GM19395 (cell line): Measurements from ENCODE around the gene GFY.

Experiments
- ATAC-seq: cut with Tn5 transposase; IDR thresholded peaks from one replicate; pipeline ENCODE4 v1.9.1; 2021; ENCODE audit warnings: mild to moderate bottlenecking, moderate library complexity; ENCODE audit not compliant: unreplicated experiment

The GFY gene

DNA sequence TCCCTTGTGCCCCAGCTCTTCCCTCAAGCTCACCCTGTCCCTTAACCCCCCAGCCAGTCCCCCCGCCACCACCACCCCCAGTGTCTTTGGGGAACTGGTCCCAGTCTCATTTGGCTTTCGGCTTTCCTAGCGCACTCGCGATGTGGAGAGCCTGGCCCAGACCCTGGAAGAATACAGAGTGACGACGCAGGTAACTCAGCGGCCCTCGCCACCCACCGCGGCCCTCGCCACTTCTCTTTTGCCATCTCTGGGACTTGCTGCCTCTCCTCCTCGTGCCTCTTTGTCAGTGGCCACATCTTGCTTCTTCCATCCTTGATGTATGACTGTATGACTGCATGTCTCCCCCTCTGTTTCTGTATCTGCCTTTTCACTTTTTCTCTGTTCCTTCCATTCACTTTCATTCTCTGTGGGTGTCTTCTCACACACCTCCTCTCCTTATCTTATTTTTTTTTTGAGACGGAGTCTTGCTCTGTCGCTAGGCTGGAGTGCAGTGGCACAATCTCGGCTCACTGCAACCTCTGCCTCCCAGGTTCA is 17.6 kb upstream of the GFY start:
- ATAC-seq, result no peak

DNA sequence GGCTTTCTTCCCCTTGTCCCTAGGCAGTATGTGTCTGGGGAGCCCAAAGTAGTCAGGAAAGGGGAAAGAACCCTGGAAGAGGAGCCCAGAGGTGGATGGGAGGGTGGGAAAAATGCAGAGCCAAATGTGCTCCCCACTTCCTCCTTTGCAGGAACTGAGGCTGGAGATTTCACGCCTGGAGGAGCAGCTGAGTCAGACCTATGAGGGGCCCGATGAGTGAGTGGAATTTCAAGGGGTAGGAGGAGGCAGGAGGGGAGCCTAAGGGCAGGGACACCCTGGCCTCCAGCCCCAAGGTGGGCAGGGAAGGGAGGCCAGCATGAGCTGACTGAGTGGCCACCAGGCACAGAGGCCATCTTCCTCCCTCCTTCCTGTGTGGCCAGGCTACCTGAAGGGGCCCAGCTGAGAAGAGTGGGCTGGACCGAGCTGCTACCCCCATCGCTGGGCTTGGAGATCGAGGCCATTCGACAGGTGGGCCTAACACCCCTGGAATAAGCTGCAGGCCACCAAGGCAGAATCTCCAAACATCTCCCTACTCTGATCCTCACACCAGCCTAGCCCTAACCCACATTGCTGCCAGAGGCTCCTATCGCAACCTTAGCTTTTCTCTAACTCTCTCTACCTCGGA is 16.3 kb upstream of the GFY start:
- ATAC-seq, result no peak

DNA sequence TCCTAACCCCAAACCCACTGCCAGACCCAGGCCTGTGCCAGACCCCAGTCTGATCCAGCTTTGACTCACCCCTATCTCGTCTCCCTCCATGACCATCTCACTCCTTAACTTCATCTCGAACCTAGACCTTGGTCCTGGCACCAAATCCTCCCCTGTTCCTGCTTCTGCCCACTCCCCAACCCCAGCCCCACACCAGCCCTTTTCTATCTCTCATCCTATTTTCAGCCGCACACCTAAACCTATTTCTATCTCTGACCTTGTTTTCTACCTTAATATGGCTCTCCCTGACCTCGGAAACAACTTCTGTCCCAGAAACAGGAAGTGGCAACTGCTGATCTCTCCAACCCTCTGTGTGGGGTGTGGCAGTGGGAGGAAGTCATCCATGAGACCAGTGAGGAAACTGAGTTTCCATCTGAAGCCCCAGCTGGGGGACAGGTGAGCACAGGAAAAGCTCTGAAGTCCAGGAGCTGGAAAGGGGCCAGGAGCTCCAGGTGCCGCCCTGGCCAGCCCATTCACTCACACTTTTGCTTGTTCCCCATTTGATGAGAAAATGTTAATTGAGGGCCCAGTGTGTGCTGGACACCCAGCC is 15.7 kb upstream of the GFY start:
- no peak for ATAC-seq

DNA sequence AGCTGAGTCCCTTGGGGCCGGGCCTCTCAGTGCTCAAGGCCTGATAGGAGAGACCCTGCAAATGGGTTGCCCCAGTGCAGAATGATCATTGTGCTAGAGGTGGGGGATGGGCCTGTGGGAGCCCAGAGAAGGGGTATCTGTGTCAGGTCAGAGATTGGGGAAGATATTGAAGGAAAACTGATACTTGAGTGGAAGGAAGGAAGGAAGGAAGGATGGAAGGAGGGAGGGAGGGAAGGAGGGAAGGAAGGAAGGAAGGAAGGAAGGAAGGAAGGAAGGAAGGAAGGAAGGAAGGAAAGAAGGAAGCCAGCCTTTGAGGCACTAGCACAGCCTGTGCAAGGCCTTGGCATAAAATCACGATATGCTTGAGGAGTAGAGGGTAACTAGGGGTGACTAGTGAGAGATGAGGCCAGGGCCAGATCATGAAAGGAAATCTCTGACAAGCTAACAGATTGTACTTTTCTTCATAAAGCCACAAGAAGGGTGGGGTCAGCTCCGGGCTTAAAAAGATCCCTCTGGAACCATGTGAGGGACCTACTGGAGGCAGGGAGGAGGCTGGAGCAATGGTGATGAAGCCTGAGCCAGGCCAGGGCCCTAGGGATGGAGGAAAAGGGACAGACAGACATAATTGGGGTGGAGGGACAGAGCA is 13.4 kb upstream of the GFY start:
- ATAC-seq, result no peak

DNA sequence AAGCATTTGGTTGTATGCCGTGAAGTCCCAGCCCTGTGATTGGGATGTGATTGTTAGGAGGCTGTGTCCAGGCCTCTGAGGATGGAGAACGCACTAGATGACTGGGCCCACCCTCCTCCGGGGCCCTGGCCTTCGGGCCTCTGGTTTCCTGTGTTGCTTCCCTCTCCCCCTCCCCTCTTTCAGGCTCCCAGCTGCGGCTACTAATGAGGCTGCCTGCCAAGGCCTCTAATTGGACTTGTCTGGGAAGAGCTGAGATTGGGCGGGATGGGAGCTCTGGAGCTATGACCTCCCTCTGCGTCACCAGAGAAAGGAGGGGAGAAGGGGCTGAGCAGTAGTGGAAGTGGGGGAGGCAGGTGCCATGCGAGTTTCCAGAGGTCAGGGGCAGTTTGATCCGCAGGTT is 11.8 kb upstream of the GFY start:
- ATAC-seq, result no peak

DNA sequence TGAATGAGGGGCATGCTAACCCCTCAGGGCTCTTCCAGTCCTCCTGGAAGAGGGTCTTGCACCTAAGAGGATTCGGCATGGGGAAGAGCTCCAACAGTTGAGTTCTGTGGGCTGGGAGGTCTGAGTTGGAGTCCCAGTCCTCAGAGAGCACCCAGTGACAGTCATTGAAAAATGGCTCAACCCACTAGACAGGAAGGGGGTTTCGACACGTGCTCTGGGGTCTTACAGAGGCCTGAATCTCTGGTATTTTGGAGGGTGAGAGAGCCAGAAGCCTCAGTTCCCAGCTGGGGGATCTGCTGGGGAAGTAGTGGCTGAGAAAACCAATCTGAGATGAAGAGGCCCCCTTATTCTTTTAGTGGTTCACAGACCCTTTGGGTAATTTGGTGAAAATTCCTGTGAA is 10.9 kb upstream of the GFY start:
- no peak for ATAC-seq

DNA sequence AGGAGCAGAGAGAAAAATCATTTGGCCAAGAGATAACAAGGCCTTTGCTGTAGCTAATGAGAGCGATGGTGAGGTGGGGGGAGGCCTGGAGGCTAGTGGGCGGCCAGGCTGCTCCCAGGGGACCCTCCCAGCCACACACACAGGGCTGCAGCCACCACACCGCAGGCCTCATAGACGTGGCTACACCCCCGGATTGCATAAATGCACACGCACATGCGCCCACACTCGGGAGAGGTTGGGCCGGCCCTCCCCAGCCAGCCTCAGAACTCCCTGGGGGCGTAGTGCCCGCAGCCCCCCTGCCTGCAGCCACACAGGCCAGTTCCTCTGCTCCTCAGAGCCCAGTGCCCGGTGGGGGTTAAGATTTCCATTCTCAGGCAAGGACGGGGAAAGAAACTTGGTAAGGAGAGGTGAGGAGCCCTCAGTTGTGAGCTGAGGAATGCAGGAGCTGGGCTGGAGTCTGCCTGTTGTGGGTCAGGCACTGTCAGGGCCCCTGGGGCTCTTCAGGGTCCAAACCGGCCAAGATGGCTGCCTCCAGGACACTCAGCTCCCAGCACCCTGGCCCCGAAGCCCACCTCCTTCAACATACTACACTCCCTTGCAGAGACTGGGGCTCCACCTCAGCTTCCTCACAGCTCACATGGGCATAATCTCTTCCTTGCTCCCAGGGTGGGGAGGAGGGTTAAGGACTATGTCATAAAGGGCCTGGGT is 9.9 kb upstream of the GFY start:
- ATAC-seq, result no peak

DNA sequence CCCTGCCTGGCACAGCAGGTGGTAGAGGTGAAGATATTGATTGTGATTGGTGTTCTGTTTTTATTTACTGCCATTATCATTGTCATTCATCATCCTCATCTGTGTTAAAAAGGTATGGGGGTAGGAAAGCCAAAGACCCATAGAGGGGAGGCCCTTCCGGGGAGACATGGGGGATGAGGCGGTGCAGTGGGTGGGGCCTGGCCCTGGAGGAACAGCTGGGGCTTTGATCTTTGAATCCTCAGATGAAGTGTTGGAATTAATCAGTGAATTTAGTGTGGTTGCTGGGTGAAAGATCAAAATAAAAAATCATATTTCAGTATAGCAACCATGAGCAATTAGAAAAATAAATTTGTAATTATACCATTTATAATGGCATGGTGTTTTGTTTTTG is 9.4 kb upstream of the GFY start:
- ATAC-seq, result no peak

DNA sequence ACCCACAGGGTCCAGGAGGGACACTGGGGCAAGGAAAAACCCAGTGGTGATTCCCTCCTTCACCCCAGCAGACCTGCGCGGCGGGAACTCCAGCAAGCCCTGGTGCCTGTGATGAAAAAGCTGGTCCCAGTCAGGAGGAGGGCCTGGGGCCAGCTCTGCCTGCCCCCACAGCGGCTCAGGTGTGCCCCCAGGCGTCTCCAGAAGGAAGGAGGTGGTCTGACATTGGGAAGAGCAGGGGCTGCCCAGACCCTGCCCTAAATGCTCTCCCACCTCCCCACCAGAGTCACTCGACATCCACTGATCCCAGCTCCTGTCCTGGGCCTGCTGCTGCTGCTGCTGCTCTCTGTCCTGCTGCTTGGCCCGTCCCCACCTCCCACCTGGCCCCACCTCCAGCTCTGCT is 8.1 kb upstream of the GFY start:
- ATAC-seq, result no peak

DNA sequence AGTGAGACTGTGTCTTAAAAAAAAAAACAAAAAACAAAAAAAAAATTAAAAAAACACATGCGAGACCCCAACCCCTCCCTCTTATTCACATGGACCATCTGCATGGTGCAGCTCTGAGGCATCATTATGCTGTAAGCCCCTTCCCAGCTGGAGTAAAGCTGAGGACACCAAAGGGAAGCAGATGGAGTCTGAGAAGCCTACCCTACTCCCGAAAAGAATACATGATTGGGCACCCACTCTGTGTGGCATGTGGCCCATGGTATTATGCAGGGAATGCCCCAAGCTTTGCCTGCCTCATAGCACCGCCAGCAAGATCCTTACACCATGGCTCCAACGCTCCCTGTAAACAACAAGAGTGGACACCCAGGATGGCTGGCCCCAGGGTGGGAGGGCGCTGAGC is 6.7 kb upstream of the GFY start:
- ATAC-seq, result no peak

DNA sequence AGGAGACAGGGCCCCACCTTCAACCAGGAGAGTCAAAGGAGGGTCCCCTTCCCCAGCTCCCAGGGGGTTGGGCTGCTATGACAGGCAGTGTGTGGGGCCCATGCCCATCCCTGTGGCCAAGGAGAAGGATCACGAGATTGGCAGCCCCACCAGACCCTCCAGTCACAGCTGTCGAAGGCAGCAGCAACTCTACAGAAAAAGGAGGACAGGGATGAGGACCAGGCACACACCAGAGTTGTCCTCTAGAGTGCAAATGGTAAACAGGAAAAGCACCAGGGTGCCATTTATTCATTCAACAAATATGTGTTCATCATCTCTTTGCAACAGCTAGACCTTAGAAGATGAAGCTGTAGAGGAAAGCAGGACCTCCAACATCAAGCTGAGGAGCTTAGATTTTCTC is 6.0 kb upstream of the GFY start:
- ATAC-seq, result no peak

DNA sequence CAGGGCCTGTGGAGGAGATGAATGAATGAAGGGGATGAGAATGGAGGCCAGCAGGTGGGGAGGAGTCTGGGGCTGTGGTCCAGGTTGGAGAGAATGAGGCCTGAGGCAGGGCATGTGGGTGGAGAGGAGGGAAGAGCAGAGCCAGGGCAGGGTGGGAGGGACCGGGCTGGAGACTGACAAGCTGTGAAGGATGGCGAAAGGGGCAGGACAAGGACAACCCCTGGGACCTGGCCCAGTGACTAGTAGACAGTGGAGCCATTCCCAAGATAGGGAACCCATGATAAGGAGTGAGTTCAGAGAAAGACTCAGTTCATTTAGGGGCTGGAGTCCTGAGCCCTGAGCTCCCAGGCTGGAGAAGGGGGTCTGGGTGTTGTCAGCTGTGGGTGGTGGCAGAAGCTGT is 5.0 kb upstream of the GFY start:
- no peak for ATAC-seq

DNA sequence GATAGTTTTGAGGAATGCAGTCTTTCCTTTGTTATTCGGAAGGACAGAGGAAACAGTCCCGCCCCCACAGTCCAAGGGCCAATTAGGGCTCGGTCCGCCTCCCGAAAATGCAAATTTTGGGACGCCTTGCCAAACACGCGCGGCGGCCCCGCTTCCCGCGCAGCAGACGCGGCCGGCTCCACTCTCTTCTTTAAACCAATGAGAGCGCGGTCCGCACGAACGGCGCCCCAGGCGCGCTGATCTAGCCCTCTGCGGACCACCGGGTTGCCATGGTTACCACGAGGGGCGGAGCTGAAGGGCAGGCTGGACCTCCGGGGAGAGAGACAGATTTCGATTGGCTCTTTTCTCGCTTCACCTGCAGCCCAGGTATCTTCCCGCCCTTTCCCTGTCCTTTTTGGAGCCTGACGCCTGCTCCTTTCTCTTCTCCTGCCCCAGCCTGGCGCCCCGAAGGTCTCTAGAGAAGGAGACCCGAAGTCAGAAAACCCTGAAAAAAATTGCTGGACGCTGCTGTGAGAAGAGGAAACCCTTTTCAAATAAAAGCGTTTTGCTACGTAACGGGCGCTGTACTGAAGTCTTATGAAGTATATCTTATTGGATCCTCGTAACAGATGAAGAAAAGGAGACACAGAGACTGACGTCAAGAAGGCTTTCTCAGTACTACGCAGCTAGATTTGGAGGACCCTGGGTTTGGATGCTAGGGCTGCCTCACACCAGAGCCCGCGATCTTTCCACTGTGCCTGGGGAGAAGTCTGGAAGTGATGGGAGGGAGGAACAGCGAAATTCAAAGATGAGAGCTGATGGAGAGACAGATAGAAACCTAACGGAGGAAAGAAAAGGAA is 3.9 kb upstream of the GFY start:
- ATAC-seq, result no peak

DNA sequence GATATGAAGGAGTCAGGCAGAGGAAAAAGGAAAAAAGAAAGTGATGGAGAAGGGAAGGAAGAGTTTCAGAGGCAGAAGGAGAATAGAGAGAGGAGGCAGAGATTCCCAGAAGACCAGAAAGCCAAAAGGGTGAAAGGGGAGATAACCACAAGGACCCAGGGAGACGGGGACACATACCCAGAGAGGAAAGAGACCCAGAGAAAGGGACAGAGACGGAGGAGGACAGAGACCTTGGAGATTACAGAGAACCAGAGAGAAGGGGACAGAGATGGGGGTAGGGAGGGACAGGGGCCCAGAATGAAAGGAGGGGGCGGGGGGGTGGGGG is 3.3 kb upstream of the GFY start:
- no peak for ATAC-seq

DNA sequence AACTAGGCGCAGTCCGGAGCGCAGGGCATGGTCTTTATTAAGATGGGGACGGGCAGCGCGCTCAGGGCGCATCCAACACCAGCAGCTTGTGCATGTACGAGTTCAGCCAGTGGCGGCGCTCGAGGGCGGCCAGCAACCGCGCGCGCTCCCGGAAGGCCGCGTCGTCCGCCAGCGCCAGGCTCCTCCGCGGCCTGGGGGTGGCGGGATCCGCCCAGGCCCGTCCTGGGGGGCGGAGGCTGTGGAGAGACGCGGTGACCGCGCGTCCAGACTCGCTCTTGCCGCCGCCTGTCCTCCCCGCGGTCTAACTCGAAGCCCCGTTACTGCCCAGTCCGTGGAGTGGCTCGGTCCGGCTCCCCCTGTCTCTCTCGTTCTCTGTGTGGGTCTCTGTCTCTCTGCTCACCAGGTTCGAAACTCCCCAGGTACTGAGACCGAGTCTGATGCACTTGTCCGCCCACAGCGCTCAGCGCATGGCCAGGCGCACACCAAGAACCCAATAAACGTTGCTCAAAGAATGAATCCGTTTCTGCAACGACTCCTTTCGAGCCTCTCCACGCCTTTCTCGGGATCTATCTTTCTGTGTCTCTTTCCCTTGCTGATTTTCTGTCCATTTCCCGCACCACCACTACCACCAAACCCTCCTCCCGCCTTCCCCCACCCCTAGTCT is 2.6 kb upstream of the GFY start:
- ATAC-seq, result no peak

DNA sequence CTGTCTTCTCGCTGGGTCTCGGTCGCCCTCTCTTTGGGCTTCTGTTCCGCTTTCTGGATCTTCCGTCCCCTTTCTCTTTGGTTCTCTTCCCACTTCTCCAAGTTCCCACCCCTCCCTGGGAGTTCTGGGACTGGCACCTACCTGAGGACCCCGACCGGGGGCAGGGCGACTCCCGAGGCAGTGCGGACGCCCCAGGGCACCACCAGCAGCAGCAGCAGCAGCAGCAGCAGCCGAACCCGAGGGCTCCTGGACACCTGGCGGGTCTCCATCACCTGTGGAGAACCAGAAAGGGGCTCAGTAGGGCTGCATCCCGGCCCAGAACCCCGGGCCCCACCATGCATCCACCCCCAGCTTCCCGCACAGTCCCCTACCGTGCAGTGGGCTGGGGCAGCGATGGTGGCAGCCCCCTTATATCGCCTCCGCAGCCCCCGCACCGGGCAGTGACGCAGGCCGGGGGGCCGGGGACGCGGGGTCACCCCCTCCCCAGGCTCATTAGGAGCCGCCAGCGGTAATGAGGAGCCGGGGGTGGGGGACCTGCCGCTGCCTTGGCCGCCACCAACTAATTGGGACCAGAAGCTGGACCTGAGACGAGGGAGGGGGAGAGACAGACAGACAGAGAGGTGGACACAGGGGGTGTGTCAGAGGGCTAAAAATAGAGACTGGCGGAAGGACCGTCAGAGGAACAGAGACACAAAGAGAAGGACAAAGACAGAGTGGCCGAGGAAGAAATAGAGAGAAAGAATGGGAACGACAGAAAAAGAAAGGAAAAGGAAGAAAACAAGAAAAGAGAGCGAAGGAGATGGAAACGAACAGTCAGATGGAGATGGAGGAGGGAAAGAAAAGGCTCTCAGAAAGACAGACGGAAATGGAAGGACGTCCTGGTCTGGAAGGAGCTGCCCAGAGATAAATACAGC is 1.9 kb upstream of the GFY start, which contains the start of gene PTH2:
Gene PTH2 (minus strand): TSS at position 371 of the 914 bp plus-strand sequence. CDS start 102 bp downstream, at position 269.
- ATAC-seq, result no peak

DNA sequence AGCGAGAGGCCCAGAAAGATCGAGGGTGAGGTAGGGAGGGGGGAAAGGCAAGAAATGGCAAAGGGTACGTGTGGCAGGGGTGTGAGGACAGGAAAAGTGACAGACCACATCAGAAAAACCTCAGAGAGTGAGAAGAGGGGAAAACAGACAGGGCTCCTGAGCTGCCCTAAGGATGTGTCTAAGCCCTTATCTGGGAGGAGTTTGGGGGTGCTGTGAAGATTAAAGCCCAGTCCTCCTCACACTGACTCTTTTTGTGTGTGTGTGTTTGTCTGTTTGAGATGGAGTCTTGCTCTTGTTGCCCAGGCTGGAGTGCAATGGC is 1.2 kb upstream of the GFY start:
- no peak for ATAC-seq

DNA sequence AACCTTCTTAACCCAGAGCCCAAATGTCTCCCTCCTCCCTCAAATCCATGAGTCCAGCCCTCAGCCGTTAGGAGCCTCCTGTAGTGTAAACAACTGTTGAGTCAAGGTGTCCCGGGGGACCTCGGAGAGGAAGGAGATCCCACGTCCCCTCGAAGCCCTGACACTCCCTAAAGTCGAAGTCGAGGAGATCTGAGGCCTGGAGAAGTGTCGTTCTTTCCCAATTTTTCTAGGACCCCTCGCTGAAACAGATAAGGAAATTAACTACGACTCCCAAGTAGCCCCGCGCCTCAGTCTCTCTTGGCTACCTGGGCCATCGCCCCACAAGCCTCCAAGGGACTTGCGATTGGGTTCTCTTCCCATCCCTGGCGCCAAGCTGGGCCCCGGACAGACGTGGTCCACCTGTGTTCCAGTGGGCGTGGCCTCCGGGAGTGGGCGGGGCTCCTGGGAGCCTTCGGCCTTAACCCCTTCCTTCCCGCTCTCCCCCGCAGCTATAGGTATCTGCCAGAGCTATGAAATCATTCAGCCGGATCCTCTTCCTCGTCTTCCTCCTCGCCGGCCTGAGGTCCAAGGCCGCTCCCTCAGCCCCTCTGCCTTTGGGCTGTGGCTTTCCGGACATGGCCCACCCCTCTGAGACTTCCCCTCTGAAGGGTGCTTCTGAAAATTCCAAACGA is 869 bp downstream of the GFY start:
- ATAC-seq, result no peak

DNA sequence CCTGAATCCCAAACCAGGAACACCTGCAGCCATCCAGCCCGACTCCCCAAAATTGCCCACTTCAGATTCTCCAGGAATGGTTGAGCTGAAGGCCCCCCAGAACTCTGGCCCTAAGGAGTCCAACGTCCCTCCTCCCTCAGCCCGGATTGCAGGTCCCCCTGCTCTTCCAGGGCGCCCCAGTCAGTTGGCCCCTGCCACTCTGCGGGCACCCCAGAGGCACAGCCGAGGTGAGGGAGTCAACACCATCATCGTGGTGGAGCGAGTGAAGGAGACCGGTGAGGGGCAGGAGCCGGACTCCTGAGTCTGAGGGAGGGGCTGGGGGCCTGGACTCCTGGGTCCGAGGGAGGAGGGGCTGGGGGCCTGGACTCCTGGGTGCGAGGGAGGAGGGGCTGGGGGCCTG is 2.2 kb downstream of the GFY start:
- ATAC-seq, result no peak
